ENCODE data around the gene ZNF644.

The ZNF644 gene

GRCh38 chr1:90970208-90970607 lies 51.6 kb downstream of the ZNF644 start:
- no peak overlapping the region for H3K4me3 ChIP-seq (ENCODE audit: low read depth, low read length)
- DNase-seq (ENCODE audit: low read depth): no peak
- no peak for TF ChIP-seq CTCF (IDR thresholded peaks at IDR 0.05; ENCODE audit: insufficient read depth, low read depth, low read length, missing control alignments)

- H3K4me3 ChIP-seq (ENCODE audit: low read depth, low read length): no peak overlapping the region
- no peak for TF ChIP-seq CTCF (IDR thresholded peaks at IDR 0.05; ENCODE audit: insufficient read depth, low read depth, low read length, missing control alignments)
- no peak for DNase-seq (ENCODE audit: low read depth)
These were observed 52.6 kb downstream of the ZNF644 start for GRCh38 chr1:90969241-90969640.

- no peak for DNase-seq (ENCODE audit: low read depth)
- no peak overlapping the region for H3K4me3 ChIP-seq (ENCODE audit: low read depth, low read length)
- TF ChIP-seq CTCF (IDR thresholded peaks at IDR 0.05; ENCODE audit: insufficient read depth, low read depth, low read length, missing control alignments): peak; percentile 4
These were observed 57.3 kb downstream of the ZNF644 start for GRCh38 chr1:90964444-90965035.

GRCh38 chr1:90963651-90964050 lies 58.2 kb downstream of the ZNF644 start:
- no peak overlapping the region for H3K4me3 ChIP-seq (ENCODE audit: low read depth, low read length)
- TF ChIP-seq CTCF (IDR thresholded peaks at IDR 0.05; ENCODE audit: insufficient read depth, low read depth, low read length, missing control alignments): no peak
- DNase-seq (ENCODE audit: low read depth): no peak

- no peak for TF ChIP-seq CTCF (IDR thresholded peaks at IDR 0.05; ENCODE audit: insufficient read depth, low read depth, low read length, missing control alignments)
- no peak overlapping the region for H3K4me3 ChIP-seq (ENCODE audit: low read depth, low read length)
- DNase-seq (ENCODE audit: low read depth): no peak
These were observed 58.6 kb downstream of the ZNF644 start for GRCh38 chr1:90963236-90963635.

GRCh38 chr1:90959352-90960206 lies 62.3 kb downstream of the ZNF644 start:
- DNase-seq (ENCODE audit: low read depth): peak; percentile 14
- TF ChIP-seq CTCF (IDR thresholded peaks at IDR 0.05; ENCODE audit: insufficient read depth, low read depth, low read length, missing control alignments): no peak
- H3K4me3 ChIP-seq (ENCODE audit: low read depth, low read length): no peak overlapping the region
